GM23338 (cell line): ENCODE results near the gene SGK1. TPM values are rescaled to one million over a fixed set of nuclear protein-coding genes. Genes with fewer than 3 reads are reported as not detected.
A peak's percentile ranks its signal among the peaks of the same experiment; 100 is the strongest.

ENCODE experiments used
- ATAC-seq: fragments of 200-7000 bp; cut with Tn5 transposase; 3 replicates; pipeline ENCODE4 v1.9.1; 2020
- DNase-seq: peaks from one replicate; pipeline ENCODE4 v3.0.0-alpha.2; 2015; ENCODE audit warnings: low spot score
- H2AFZ ChIP-seq: fragments of 200-600 bp; sonication (generic); 2 replicates; pipeline ENCODE4 v1.8.0; 2016; ENCODE audit warnings: antibody characterized with exemption, mild to moderate bottlenecking, moderate library complexity
- H3F3A ChIP-seq: fragments of 200-600 bp; sonication (generic); replicated peaks from 2 replicates; pipeline ENCODE4 v1.8.0; 2017; ENCODE audit warnings: antibody characterized with exemption, mixed run types, low read depth
- H3K27ac ChIP-seq: fragments of 200-600 bp; sonication (generic); 2 replicates; pipeline ENCODE4 v1.6.1; 2016; ENCODE audit warnings: low read depth
- H3K27me3 ChIP-seq: fragments of 200-600 bp; sonication (generic); 2 replicates; pipeline ENCODE4 v1.8.0; 2016; ENCODE audit warnings: mild to moderate bottlenecking, mixed run types, moderate library complexity; ENCODE audit not compliant: insufficient read depth
- H3K36me3 ChIP-seq: fragments of 200-600 bp; sonication (generic); 2 replicates; pipeline ENCODE4 v1.8.0; 2016; ENCODE audit warnings: mild to moderate bottlenecking; ENCODE audit not compliant: insufficient read depth
- H3K4me1 ChIP-seq: fragments of 200-600 bp; sonication (generic); 2 replicates; pipeline ENCODE4 v1.8.0; 2016; ENCODE audit warnings: mild to moderate bottlenecking, moderate library complexity; ENCODE audit not compliant: insufficient read depth
- H3K4me2 ChIP-seq: fragments of 200-600 bp; sonication (generic); 2 replicates; pipeline ENCODE4 v1.7.1; 2017; ENCODE audit warnings: mixed run types
- H3K4me3 ChIP-seq: fragments of 200-600 bp; sonication (generic); 2 replicates; pipeline ENCODE4 v1.6.1; 2016; ENCODE audit warnings: mixed run types
- H3K79me2 ChIP-seq: fragments of 200-600 bp; sonication (generic); replicated peaks from 2 replicates; pipeline ENCODE4 v1.8.0; 2017; ENCODE audit warnings: mild to moderate bottlenecking; ENCODE audit not compliant: insufficient read depth
- H3K9me2 ChIP-seq: fragments of 200-600 bp; sonication (generic); 2 replicates; pipeline ENCODE4 v1.8.0; 2017; ENCODE audit not compliant: insufficient read depth
- H4K20me1 ChIP-seq: fragments of 200-600 bp; sonication (generic); replicated peaks from 2 replicates; pipeline ENCODE4 v1.8.0; 2017; ENCODE audit warnings: mild to moderate bottlenecking; ENCODE audit not compliant: insufficient read depth
- H3K27ac Mint-ChIP-seq: 2 replicates; pipeline ENCODE4 v1.8.0; 2020; ENCODE audit warnings: inconsistent platforms, mild to moderate bottlenecking, moderate library complexity, mixed read lengths
- H3K27me3 Mint-ChIP-seq: 3 replicates; pipeline ENCODE4 v1.8.0; 2022; ENCODE audit warnings: low read depth, mild to moderate bottlenecking, moderate library complexity, mixed read lengths, inconsistent platforms; ENCODE audit not compliant: insufficient read depth, poor library complexity
- H3K36me3 Mint-ChIP-seq: 3 replicates; pipeline ENCODE4 v1.8.0; 2021; ENCODE audit warnings: low read depth, mild to moderate bottlenecking, inconsistent platforms, moderate library complexity, mixed read lengths
- H3K4me1 Mint-ChIP-seq: 3 replicates; pipeline ENCODE4 v1.8.0; 2020; ENCODE audit warnings: mild to moderate bottlenecking, inconsistent platforms, mixed read lengths
- H3K4me3 Mint-ChIP-seq: 3 replicates; pipeline ENCODE4 v1.8.0; 2021; ENCODE audit warnings: moderate library complexity, mild to moderate bottlenecking, inconsistent platforms, mixed read lengths
- H3K9me3 Mint-ChIP-seq: 3 replicates; pipeline ENCODE4 v1.8.0; 2020; ENCODE audit warnings: moderate library complexity, mild to moderate bottlenecking, inconsistent platforms, mixed read lengths
- CREB1 ChIP-seq: fragments of 250-450 bp; sonication (Bioruptor Pico); IDR thresholded peaks from 2 replicates; pipeline ENCODE4 v1.5.0; 2020; ENCODE audit warnings: low read depth, mild to moderate bottlenecking, moderate library complexity
- CTCF ChIP-seq, 2 experiments: fragments of 200-600 bp in 1 of 2; sonication (generic) in 1 of 2; conservative IDR thresholded peaks; 2 replicates each; pipeline versions ENCODE4 v1.5.1 to v1.6.1; 2016 to 2017; ENCODE audit warnings: antibody characterized with exemption in 2 of 2, low read depth in 2 of 2, mild to moderate bottlenecking in 2 of 2, moderate library complexity in 1 of 2
- EZH2 ChIP-seq: fragments of 200-600 bp; sonication (generic); IDR thresholded peaks from one replicate; pipeline ENCODE4 v1.8.0; 2017; ENCODE audit warnings: antibody characterized with exemption, mild to moderate bottlenecking, low read depth; ENCODE audit not compliant: unreplicated experiment
- EZH2phosphoT487 ChIP-seq: fragments of 200-600 bp; sonication (generic); IDR thresholded peaks from one replicate; pipeline ENCODE4 v1.8.1; 2018; ENCODE audit warnings: antibody characterized with exemption; ENCODE audit not compliant: unreplicated experiment
- NANOG ChIP-seq: IDR thresholded peaks from 2 replicates; pipeline ENCODE4 v1.6.1; 2016; ENCODE audit warnings: antibody characterized with exemption, borderline replicate concordance
- STAT1 ChIP-seq: IDR thresholded peaks from one replicate; pipeline ENCODE4 v1.6.1; 2016; ENCODE audit warnings: antibody characterized with exemption; ENCODE audit not compliant: unreplicated experiment
- ZNF114 ChIP-seq: fragments of 250-450 bp; sonication (Bioruptor Pico); IDR thresholded peaks from 2 replicates; pipeline ENCODE4 v1.5.0; 2020; ENCODE audit warnings: mild to moderate bottlenecking, moderate library complexity
- ZNF462 ChIP-seq: fragments of 250-450 bp; sonication (Bioruptor Pico); IDR thresholded peaks from 2 replicates; pipeline ENCODE4 v1.5.0; 2020; ENCODE audit warnings: mild to moderate bottlenecking, moderate library complexity
- polyA plus RNA-seq: library from polyadenylated mRNA; unstranded; fragments of >200 nt; fragmentation: Nextera tagmentation; extraction: Ambion mirVana; gene quantifications from 2 replicates; pipeline ENCODE4 v1.2.1, GENCODE V29; 2016
- total RNA-seq: library from RNA; depleted of rRNA; stranded (reverse); fragments of >200 nt; shearing (Covaris generic); gene quantifications from 2 replicates; pipeline ENCODE4 v1.2.3, GENCODE V29; 2014
- TF ChIP-seq, protein P1 (sequence below): IDR thresholded peaks from 2 replicates; pipeline ENCODE4 v1.6.1; 2016; ENCODE audit warnings: antibody characterized with exemption

SGK1 gene
- total and polyA plus RNA-seq, 2 experiments from 2014 or later = 16.3 to 37.2 TPM

GRCh38 chr6:134281388-134281787 is 36.5 kb downstream of the SGK1 start (continued):
- no peak for TF ChIP-seq EZH2phosphoT487
- TF ChIP-seq, protein P1, sequence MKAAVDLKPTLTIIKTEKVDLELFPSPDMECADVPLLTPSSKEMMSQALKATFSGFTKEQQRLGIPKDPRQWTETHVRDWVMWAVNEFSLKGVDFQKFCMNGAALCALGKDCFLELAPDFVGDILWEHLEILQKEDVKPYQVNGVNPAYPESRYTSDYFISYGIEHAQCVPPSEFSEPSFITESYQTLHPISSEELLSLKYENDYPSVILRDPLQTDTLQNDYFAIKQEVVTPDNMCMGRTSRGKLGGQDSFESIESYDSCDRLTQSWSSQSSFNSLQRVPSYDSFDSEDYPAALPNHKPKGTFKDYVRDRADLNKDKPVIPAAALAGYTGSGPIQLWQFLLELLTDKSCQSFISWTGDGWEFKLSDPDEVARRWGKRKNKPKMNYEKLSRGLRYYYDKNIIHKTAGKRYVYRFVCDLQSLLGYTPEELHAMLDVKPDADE = no peak
- no peak for TF ChIP-seq CTCF (conservative IDR thresholded peaks at IDR 0.05; ENCODE audit: low read depth in 2 of 2)

DNA sequence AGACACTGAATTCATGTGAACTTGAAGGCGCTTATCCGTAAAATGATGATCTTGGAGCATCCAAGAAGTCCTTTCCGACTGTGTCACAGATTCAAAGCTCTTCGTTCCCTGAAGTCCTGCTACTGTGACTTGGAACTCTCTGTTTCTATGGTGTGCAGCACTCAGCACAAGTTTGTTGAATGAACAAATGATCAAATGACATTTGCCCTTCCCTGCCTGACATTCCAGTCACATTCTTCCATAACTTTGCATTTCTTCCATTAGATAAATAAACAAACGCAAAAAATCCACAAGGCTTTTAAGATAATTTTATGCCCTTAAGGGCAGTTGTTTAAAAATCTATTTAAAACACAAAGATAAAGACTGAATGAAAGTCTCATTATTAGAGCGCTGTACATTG is 39.9 kb downstream of the SGK1 start:
- DNase-seq = peak; percentile 27
- H3K4me3 Mint-ChIP-seq = no peak overlapping the region
- Histone ChIP-seq H3K4me3 (no peak overlapping the region), H2AFZ (no peak overlapping the region), H3K4me2 (no peak overlapping the region), H3F3A (no peaks in the 10 kb centered on the region), H4K20me1 (no peaks in the 10 kb centered on the region), H3K27me3 (no peaks in the 10 kb centered on the region), H3K79me2 (no peaks in the 10 kb centered on the region), H3K9me2 (no peaks in the 10 kb centered on the region; the same call in 1 of the 2 replicates), H3K4me1 (no peaks in the 10 kb centered on the region), H3K27ac (no peak overlapping the region), H3K36me3 (no peaks in the 10 kb centered on the region)
- H3K27ac Mint-ChIP-seq = no peak overlapping the region
- peaks cover 2% of the 10 kb centered on the region; the same call in 1 of the 3 replicates for H3K9me3 Mint-ChIP-seq
- ATAC-seq = no peak
- H3K36me3 Mint-ChIP-seq = no peaks in the 10 kb centered on the region
- no peaks in the 10 kb centered on the region for H3K27me3 Mint-ChIP-seq
- H3K4me1 Mint-ChIP-seq = peaks cover 4% of the 10 kb centered on the region
- no peak for TF ChIP-seq EZH2
- TF ChIP-seq NANOG = no peak
- TF ChIP-seq ZNF462 = no peak
- TF ChIP-seq EZH2phosphoT487 = no peak
- TF ChIP-seq ZNF114 (CRISPR knock-in tag) = no peak
- no peak for TF ChIP-seq STAT1
- no peak for TF ChIP-seq CTCF (conservative IDR thresholded peaks at IDR 0.05; ENCODE audit: low read depth in 2 of 2)
- TF ChIP-seq, protein P1 = no peak
- TF ChIP-seq CREB1 (CRISPR knock-in tag) = no peak
